NCI-H345 (cell line): ENCODE results near the gene DLX4.

Source experiments
- DNase-seq: peaks from one replicate; lab custom pipeline; 2025; lab: John Stamatoyannopoulos, UW

The DLX4 gene

DNA sequence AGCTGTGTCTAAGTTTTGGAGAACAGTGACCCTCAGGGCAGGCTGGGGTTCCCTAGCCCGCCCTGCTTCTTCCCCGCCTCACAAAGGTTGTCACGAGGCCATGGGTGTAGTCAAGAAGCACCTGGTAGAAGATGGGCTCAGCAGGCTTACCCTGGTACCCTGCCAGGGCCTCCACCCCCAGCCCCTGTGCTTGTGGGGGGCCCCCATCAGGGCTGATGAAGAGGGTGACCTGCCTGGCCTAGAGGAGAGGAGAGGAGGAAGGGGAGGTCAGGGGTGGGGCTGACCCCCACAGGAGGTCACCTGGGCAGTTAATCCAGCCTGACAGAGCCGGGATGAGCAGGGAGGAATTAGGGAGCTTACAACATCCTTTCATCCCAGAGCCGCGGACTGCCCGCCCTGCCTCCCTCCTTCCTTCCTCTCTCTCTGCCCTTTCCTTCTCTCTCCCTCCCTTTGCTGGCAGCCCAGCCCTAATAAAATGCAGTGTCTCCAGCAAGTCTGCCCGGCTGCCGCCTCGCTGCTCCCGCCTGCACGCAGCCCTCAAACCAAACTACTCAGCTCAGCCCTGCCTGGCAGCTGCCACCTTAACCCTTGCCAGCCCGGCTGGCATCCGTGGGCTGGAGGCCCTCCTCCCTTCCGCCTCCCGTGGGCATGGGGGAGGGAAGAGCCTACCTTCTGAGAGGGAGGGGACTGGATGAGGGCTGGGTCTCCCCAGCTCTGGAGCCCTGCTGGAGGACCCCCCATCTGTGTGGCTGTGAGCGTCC is 18.9 kb downstream of the DLX4 start:
- DNase-seq: peak; percentile 27

DNA sequence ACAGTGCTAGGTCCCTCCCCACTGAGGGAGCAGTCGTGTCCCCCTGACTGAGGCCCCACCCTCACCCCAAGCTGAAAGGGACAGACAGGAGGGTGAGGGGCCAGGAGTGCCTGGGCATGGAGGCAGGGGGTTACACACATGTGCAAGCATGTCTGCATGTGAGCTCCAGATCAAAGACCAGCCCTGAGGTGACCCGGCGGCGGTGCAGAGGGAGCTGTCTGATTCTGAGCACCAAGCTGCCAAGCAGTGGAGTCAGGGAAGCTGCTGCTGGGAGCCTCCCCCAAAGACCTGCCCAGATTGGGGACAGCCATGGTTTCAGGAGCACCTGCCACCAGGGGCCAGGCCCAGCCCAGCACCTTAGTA is 20.5 kb downstream of the DLX4 start:
- DNase-seq: no peak

- no peak for DNase-seq
These were observed 21.3 kb downstream of the DLX4 start for GRCh38 chr17:49990331-49990730.

- DNase-seq: no peak
These were observed 21.9 kb downstream of the DLX4 start for GRCh38 chr17:49990921-49991320.

GRCh38 chr17:49991409-49991808 is 22.4 kb downstream of the DLX4 start:
- no peak for DNase-seq

- DNase-seq: no peak
These were observed 23.4 kb downstream of the DLX4 start for GRCh38 chr17:49992191-49992932.

GRCh38 chr17:49992933-49993422 is 24.0 kb downstream of the DLX4 start:
- no peak for DNase-seq

- DNase-seq: no peak
These were observed 24.6 kb downstream of the DLX4 start for GRCh38 chr17:49993423-49994060.

DNA sequence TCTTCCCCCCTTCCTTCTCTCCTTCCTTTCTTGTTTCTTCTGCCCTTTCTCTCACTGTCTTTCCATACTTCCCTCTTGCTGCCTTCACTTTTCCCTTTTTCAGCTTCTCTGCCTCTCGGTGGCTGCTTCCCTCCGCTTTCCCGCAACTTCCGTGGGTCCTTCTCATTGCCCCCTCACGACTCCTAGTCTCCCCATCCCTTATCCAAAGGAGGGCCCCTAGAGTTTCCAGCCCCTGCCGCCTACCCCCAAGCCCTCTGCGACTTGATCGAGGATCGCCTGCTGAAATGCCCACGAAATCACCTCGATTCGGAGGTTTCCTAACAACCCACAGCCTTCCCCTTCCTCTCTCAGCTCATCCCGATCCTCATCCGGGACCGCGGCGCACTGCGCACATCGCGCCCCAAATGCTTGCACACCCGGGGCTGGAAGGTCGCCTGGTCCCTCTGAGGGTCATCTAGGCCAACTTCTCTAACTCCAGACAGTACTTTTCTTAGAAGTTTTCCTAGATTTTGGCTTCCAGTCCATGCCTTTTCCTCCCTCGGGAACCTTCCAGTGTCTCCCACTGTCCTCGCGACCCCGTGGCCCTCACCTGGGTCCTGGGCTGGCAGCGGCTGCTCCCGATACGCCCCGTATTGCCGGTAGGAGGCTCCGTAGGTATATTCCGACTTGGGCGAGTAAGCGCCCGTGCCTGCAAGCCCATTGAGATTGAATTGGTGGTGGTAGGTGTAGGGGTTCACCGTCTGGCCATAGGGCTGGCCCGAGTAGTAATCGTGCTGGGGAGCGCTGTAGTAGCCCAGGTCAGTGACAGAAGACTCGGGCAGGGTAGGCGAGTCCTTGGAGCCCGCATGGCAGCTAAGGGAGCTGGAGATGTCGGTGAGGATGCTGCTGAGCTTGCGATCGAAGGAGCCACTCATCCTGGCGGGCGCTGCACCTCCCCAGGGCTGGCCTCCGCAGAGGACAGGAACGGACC is 25.4 kb downstream of the DLX4 start:
- peak; percentile 28 for DNase-seq

DNA sequence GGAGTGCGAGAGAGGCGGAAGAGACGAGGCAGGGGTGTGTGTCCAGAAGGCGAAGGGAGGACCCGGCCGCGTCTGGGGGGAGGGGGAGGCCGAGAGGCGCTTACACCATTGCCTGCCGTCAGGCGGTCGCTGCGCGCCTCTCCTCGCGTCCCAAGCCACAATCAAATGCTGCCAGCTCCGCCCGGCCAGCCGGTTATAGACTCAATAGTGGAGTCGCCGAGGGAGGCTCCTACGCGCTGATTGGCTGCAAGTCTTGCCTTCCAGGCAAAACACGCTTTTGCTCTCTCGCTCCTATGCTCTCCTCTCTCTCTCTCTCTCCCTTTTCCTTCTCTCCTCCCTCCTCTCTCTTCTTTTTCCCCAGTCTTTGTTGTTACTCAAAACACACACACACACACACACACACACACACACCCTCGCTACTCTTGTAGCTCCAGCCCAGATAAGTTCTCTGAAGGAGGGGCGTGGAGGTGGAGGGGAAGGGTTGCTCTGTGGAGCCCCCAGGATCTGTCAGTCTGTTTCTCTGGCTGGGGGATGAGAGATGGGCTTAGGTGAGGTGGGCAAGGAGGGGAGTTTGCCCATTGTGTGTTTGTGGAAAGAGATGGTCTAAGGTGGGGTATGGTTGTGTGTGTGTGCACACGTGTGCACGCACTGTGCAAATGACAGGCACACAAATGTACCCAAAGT is 26.2 kb downstream of the DLX4 start, which contains the start of gene DLX3:
Gene DLX3, minus strand, starts transcription at position 170 of the 684 bp plus-strand sequence. CDS start 226 bp downstream, outside the sequence.
- peak; percentile 64 for DNase-seq

- no peak for DNase-seq
These were observed 27.1 kb downstream of the DLX4 start for GRCh38 chr17:49996121-49996494.

DNA sequence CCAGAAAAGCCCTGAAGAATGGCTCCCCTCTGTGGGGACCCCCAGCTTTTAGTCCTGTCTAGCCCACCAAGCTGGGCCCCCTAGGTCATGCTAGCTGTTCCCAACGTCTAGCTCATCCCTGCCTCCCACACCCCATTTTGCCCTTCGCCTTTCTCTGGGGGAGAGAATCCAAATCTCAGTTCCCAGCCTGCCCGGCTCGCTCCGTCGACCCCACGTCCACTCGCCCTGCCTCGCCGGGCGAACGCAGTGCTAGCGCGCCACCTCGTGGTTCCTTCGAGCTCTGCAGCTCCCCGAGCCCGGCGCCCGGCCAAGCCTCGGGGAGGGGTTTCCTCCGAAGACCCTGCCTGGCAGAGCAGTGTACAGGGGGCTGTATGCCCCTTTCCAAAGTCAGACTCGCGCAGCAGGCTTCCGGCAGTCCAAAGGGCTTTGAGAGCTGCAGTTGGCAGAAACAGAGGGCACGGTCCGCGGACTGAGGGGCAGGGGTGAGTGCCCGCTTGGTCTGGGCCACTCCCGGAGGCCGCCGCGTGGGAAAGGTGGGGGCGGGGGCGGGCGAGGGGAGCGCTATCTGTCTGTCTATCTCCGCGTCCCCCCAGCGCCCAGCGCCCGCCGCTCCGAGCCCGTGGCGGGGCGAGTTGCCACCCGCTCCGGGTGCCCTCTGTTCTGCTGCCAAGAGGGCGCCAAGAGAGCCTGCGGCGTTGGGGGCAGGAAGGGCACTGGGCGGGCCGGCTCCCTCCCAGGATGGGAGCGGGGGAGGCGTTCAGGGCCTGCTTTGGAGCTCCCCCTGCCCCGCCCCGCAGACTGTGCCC is 27.7 kb downstream of the DLX4 start:
- DNase-seq: peak; percentile 59

GRCh38 chr17:49997301-49997650 is 28.3 kb downstream of the DLX4 start:
- DNase-seq: no peak

GRCh38 chr17:49997773-49998703 is 29.0 kb downstream of the DLX4 start:
- DNase-seq: peak; percentile 91

DNA sequence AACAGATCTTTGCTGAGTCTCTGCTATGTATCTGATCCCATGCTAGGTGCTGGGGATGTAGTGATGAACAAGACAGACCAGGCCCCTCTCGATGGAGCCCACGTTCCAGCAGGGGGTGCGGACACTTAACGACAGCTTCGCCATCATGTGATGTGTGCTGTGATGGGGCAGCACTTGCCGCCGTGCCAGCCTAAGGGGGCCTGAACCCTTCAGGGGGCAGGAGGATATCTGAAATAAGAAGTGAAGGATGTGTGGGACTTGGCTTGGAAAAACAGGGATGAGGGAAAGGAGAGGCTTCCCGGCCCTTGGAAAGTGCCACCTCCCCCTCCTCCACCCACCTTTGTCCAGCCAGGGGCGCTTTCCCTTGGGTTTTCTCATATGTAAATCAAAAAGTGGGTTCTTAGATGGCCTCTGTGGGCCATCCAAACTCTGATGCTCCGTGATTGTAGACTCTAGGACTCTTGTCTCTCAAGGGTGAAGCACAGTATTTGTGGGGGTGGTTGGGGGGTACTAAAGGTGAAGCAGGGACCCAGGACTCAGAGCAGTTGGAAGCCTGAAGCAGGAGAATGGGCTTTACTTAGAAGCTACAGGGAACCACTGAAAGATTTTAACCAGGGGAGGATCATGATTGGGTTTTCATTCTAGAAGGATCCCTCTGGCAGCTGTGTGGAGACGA is 30.0 kb downstream of the DLX4 start:
- DNase-seq: no peak

DNA sequence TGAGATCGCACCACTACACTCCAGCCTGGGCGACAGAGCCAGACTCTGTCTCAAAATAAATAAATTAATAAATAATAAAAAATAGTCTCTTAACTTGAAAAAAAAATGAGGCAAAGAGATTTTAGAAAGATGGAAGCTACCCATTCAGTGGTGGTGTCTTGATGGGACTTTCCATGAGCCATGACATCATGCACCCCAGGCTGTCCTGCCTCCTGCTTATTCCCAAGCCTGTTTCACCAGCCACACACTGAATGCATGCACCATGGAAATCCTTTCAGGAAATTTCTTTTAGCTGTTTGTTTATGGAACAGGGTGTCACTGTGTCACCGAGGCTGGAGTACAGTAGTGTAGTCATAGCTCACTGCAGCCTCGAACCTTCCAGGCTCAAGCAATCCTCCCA is 34.9 kb downstream of the DLX4 start:
- DNase-seq: no peak

DNA sequence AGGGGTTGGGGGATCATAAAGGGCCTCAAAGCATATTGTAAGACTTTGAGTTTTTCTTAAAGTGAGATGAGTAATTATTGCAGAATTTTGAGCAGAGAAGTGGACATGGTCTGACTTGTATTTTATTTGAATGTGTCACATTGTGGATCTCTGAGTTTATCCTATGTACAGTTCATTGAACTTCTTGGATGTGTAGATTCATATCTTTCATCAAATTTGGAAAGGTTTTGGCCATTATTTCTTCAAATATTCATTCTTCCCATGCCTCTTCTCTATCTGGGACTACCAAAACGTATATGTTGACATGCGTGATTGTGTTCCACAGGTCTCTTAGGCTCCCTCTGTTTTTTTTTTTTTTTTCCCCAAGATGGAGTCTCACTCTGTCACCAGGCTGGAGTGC is 40.3 kb downstream of the DLX4 start:
- no peak for DNase-seq

GRCh38 chr17:50013079-50013478 is 44.1 kb downstream of the DLX4 start:
- no peak for DNase-seq
